Measurements from ENCODE around the gene PTPRF.
"Not testable (repeated sequence)": the region's sequence is repeated elsewhere in the genome, so short reads cannot be mapped to it uniquely, and the experiment has no call there.

PTPRF gene

DNA sequence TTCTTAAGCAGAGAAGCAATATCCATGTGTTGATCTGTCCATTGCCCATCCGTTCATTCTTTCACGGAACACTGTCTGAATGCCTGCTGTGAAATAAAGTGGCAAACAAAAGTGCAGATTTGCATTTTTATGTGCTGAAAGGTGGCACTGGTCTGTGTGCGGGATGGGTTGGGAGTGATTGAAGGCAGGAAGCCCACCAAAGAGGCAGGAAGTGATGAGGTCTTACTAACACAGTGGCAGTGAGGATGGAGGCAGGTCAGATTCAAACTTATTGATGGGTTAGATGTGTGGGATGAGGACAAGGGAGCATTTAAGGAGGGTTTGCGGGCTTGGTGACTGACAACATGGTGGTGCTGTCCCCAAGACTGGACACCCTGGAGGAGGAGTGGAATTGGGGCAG lies 8.3 kb downstream of the PTPRF start:
- no peak for DNase-seq

- no peak for DNase-seq
Measured at GRCh38 chr1:43539726-43540434, 9.2 kb downstream of the PTPRF start.

- peak; percentile 55 for DNase-seq
Measured at GRCh38 chr1:43540653-43541071, 10.0 kb downstream of the PTPRF start.

- DNase-seq = no peak
Measured at GRCh38 chr1:43541141-43541540, 10.5 kb downstream of the PTPRF start.

DNA sequence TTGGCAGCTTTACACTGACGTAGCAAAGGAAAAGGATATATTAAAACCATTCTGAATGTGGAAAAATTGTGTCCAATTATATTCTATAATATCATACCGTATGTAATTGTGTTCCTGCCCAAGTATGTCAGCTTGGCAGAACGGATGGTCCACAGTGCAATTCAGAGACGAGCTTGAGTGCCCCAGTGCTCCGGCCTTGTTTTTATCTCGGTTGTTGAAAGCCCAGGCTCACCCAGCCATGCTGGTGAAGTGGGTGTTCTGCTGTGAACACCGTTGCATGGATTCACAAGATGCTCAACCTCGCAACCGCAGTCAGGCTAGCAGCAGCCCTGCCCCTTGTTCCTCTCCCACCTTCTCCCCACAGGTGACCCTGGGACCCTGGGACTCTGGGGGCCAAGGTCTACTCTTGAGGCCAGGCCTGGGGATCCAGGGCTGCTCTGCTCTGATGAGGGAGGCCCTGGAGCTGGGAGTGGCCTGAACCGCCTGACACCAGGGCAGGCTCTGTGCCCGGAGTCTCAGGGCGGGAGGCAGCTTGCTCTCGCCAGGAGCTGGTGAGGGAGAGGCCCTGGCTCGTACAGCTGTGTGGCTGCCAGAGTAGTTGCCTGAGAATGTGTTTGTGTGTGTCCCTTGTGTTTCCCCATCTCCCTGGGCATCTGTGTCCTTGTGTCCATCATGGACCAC lies 11.2 kb downstream of the PTPRF start:
- no peak for DNase-seq

DNA sequence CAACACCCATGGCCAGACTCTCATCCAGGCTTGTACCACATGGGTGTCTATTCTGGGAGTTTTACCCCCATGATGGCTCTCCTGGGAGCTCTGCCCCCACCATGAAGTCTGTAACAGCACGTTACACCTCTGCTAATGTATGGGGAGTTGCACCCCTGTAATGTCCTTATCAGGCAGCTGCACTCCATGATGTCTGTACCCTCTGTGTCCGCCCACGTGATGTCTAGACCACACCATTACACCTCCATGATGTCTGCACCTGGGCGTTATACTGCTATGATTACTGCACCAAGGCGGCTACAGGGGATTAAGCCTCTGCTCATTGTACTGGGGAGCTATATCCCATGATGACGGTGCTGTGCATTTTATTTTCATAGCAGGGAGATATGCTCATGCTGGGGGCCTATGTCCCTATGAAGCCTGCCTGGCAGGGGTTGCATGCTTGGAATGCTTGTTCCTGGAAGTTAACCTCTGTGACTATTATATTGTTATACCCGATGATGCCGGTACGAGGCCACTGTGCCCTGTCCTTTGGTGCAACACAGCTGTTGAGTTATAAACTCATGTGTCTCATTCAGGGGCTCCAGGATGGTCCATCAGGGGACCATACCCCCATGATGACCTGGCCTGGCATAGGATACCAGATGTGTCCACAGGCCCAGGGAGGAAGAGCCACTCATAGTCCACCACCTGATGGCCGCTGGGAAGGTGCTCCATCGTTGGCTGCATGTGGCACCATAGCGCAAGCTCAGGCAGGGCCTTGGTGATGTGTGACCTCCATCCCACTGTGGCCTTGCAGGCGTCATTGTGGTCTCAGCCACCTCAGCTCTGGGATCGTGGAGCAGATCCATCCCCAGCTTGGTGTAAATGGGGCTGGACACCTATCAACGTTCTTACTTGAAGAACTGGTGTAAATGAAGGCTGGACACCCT lies 12.1 kb downstream of the PTPRF start:
- no peak for DNase-seq

GRCh38 chr1:43543567-43543966 lies 12.9 kb downstream of the PTPRF start:
- no peak for DNase-seq

GRCh38 chr1:43545339-43545694 lies 14.6 kb downstream of the PTPRF start:
- no peak for DNase-seq

- DNase-seq = peak; percentile 50
Measured at GRCh38 chr1:43545695-43546387, 15.2 kb downstream of the PTPRF start.

GRCh38 chr1:43546388-43547100 lies 15.9 kb downstream of the PTPRF start:
- DNase-seq = no peak

DNA sequence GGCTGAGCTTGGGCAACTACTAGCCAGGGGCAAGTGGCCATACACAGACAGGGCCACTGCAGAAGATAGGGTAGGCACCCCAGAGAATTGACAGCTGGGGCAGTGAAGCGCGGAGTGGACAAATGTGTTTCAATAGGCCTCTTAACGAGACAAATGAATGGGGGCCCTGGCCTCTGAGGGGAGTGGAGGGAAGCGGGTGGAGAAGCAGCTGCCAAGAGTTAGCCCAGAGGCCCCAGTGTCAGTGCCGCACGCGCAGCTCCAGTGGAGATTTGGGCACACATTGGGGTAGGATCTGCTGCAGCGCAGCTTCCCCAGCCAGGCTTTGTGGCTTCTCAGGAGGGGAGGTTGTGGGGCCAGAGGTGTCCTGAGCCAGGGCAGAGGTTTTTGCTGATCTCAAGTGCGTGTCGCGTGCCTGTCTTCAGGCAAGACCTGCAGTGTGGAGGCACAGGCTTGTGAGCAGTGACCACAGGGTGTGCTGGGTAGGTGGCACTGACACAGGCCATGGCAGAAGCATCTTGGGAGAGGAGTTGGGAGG lies 16.9 kb downstream of the PTPRF start:
- DNase-seq = no peak

- DNase-seq = no peak
Measured at GRCh38 chr1:43548285-43549271, 17.9 kb downstream of the PTPRF start.

DNA sequence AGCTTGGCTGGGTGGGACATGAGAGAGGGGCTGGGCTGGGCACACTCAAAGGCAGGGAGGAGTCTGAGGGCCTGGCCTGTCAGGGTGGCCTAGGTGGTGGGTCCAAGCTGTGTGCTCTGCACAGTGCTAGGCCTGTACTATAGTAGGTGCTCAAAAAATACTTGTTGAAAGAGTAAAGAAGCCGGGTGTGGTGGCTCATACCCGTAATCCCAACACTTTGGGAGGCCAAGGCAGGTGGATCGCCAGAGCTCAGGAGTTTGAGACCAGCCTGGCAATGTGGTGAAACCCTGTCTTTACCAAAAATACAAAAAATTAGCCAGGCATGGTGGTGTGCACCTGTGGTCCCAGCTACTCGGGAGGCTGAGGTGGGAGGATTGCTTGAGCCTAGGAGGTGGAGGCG lies 18.7 kb downstream of the PTPRF start:
- not testable (repeated sequence) for DNase-seq

DNA sequence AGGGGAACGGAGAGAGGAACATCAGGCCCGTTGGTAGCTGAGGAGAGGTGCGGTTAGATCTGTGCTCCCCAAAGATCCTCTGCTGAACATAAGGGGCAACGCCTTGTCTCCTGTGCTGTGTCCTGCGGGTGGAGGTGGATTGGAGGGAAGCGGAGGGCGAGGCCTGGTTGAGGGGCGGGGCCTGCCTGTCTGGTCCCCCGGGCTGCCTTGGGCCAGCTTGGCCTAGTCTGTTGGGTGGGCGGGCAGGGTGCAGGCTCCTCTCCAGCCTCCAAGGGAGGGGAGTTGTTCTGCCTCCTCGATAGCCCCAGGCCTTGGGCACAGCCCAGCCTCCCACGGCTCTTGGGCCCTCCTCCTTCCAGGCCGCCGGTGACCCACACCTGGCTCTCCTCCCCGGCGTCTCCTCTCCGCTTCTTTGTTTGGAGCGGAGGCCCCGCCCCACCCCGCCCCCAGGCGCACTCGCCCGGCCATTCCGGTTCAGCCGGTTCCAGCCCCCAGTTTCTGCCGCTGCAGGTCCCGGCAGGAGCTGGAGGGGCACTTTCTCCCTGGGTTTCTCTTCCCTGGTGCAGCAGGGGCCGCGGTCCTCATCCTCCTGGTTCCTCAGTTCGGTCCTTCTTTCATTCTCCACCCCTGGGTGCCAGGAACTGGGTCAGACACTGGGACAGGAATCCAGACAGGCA lies 19.4 kb downstream of the PTPRF start:
- peak; percentile 83 for DNase-seq

- no peak for DNase-seq
Measured at GRCh38 chr1:43550598-43551246, 20.0 kb downstream of the PTPRF start.

- no peak for DNase-seq
Measured at GRCh38 chr1:43551396-43551888, 20.8 kb downstream of the PTPRF start.

DNA sequence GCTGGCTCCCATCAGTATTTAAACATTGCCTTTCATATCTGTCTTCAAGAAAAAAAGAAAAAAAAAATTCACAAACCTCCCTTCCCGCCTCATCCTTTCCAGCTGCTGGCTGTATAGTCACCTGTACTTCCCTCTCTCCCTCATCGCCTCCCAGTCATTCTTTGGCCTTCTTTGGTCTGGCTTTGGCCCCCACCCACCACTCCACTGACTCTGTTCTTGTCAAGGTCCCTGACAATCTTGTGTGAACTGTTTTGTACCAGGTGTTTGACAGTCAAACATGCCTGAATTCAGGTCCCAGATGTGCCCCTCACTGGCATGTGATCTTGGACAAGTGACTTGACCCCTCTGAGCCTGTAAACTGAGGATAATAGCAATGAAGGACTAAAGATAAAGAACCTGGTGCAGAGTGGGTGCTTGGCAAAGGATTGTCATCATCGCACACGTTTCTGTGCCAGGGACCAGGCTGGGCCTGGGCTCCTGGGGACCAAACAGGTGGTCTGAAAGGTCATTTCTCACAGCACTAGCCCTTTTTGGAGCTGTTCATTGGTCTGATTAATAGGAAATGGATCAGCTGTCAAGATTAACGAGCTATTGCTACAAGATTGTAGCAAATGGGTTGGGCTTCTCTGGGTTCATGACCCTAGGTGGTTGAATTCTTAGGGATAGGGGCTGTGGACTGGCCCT lies 21.5 kb downstream of the PTPRF start:
- DNase-seq = no peak

DNA sequence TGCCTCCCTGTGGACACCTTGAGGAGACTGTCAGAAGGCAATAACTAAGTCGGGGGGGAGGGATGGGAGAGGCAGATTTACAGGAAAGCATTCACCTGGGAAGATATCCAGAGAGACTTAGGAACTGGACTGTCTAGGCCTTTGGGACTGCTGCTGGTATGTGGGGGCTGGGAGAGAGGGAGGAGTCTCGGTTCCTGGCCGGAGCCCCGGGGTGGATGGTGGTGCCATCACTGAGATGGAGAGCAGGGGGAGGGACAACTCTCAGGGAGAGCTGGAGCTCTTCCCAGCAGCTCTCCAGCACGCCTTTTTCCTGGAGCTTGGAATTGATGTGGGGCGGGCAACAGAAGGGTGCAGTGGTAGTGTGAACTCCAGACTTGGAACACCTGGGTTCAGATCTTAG lies 22.1 kb downstream of the PTPRF start:
- DNase-seq = no peak

All from NCI-H2227 treated with DMSO at 0.1 percent for 48 hours (cell line).